ENCODE measurements around the gene TMEM184A. TPM values are rescaled to one million over a fixed set of nuclear protein-coding genes. Genes with fewer than 3 reads are reported as not detected.

Gene TMEM184A
- total and polyA plus RNA-seq, 2 of the 13 experiments (the other 11 are each of a cell fraction or from before 2014, with no cell fraction given), result 9.5 to 20.4 TPM

GRCh38 chr7:1532456-1533254 is 23.4 kb downstream of the TMEM184A start (continued):
- TF ChIP-seq ZNF207 (IDR thresholded peaks at IDR 0.05; ENCODE audit: borderline replicate concordance), result no peak
- TF ChIP-seq PRDM15 (CRISPR knock-in tag; IDR thresholded peaks at IDR 0.05), result peak; percentile 70; the same call in 1 of the 2 replicates
- no peak for TF ChIP-seq TCF7L2 (IDR thresholded peaks at IDR 0.05; ENCODE audit: low read depth, low read length)
- no peak for TF ChIP-seq CBFB (CRISPR knock-in tag; IDR thresholded peaks at IDR 0.05)
- TF ChIP-seq ZNF597 (CRISPR knock-in tag; IDR thresholded peaks at IDR 0.05), result no peak
- no peak for TF ChIP-seq BRF2 (CRISPR knock-in tag; IDR thresholded peaks at IDR 0.05)
- TF ChIP-seq ZSCAN21 (CRISPR knock-in tag; IDR thresholded peaks at IDR 0.05; ENCODE audit: borderline replicate concordance), result no peak
- TF ChIP-seq ZNF331 (CRISPR knock-in tag; IDR thresholded peaks at IDR 0.05), result no peak
- TF ChIP-seq E2F2 (CRISPR knock-in tag; IDR thresholded peaks at IDR 0.05; ENCODE audit: borderline replicate concordance), result no peak
- no peak; the same call in 1 of the 2 replicates for TF ChIP-seq ZGPAT (CRISPR knock-in tag; IDR thresholded peaks at IDR 0.05)
- TF ChIP-seq EHMT2 (IDR thresholded peaks at IDR 0.05; ENCODE audit: borderline replicate concordance, low read depth, low read length), result no peak
- no peak for TF ChIP-seq ZNF557 (CRISPR knock-in tag; IDR thresholded peaks at IDR 0.05)
- peak; percentile 15 for TF ChIP-seq YY1 (IDR thresholded peaks at IDR 0.05; ENCODE audit: insufficient read depth, insufficient replicate concordance, low read depth, low read length)
- TF ChIP-seq RCOR2 (CRISPR knock-in tag; IDR thresholded peaks at IDR 0.05), result 0 out of 2 replicates have a peak, but pooled peaks have one; percentile 44
- TF ChIP-seq LCORL (IDR thresholded peaks at IDR 0.05), result no peak
- peak; percentile 72 for TF ChIP-seq LCORL (CRISPR knock-in tag; IDR thresholded peaks at IDR 0.05)
- TF ChIP-seq THAP11 (CRISPR knock-in tag; IDR thresholded peaks at IDR 0.05), result peak; percentile 49; the same call in 1 of the 2 replicates
- no peak for TF ChIP-seq LBX2 (CRISPR knock-in tag; IDR thresholded peaks at IDR 0.05; ENCODE audit: borderline replicate concordance)
- peak; percentile 91 for TF ChIP-seq SIN3A (IDR thresholded peaks at IDR 0.05; ENCODE audit: borderline replicate concordance, low read depth, low read length)
- no peak for TF ChIP-seq NR0B2 (CRISPR knock-in tag; IDR thresholded peaks at IDR 0.05)

Measured in HepG2 (cell line).